Endothelial cell of umbilical vein (primary cell): Measurements from ENCODE around the gene DUSP18.

Experiments used
- MAX ChIP-seq: IDR thresholded peaks from 2 replicates; pipeline ENCODE4 v1.6.1; 2011; ENCODE audit not compliant: insufficient read depth, insufficient read length
- POLR2AphosphoS5 ChIP-seq: IDR thresholded peaks from 2 replicates; pipeline ENCODE4 v1.6.1; 2012; ENCODE audit warnings: low read depth, mild to moderate bottlenecking, control low read depth, low read length, moderate library complexity; ENCODE audit not compliant: insufficient read depth
- TF ChIP-seq, protein P1 (sequence below), 2 donors: IDR thresholded peaks; 1 replicate in 1 of 2; 2 replicates in 1 of 2; pipeline ENCODE4 v1.5.1; 2011; ENCODE audit warnings: low read length in 2 of 2, mild to moderate bottlenecking in 2 of 2, moderate library complexity in 2 of 2, control low read depth in 1 of 2, inconsistent platforms in 1 of 2, low read depth in 1 of 2; ENCODE audit not compliant: insufficient read depth in 1 of 2; ENCODE audit errors: extremely low read depth in 1 of 2

- TF ChIP-seq POLR2AphosphoS5 = no peak
- no peak for TF ChIP-seq MAX
- TF ChIP-seq, protein P1, sequence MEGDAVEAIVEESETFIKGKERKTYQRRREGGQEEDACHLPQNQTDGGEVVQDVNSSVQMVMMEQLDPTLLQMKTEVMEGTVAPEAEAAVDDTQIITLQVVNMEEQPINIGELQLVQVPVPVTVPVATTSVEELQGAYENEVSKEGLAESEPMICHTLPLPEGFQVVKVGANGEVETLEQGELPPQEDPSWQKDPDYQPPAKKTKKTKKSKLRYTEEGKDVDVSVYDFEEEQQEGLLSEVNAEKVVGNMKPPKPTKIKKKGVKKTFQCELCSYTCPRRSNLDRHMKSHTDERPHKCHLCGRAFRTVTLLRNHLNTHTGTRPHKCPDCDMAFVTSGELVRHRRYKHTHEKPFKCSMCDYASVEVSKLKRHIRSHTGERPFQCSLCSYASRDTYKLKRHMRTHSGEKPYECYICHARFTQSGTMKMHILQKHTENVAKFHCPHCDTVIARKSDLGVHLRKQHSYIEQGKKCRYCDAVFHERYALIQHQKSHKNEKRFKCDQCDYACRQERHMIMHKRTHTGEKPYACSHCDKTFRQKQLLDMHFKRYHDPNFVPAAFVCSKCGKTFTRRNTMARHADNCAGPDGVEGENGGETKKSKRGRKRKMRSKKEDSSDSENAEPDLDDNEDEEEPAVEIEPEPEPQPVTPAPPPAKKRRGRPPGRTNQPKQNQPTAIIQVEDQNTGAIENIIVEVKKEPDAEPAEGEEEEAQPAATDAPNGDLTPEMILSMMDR (IDR thresholded peaks at IDR 0.05; ENCODE audit: extremely low read depth in 1 of 2, insufficient read depth in 1 of 2, low read depth in 1 of 2, low read length in 2 of 2) = no peak
Measured at GRCh38 chr22:30614879-30615278, 52.8 kb downstream of the DUSP18 start.
